Measurements from ENCODE around the gene SYTL2. TPM values are rescaled to one million over a fixed set of nuclear protein-coding genes. Genes with fewer than 3 reads are reported as not detected.

Gene SYTL2
- total RNA-seq, 1 experiment from 2014 or later, result 132 TPM

DNA sequence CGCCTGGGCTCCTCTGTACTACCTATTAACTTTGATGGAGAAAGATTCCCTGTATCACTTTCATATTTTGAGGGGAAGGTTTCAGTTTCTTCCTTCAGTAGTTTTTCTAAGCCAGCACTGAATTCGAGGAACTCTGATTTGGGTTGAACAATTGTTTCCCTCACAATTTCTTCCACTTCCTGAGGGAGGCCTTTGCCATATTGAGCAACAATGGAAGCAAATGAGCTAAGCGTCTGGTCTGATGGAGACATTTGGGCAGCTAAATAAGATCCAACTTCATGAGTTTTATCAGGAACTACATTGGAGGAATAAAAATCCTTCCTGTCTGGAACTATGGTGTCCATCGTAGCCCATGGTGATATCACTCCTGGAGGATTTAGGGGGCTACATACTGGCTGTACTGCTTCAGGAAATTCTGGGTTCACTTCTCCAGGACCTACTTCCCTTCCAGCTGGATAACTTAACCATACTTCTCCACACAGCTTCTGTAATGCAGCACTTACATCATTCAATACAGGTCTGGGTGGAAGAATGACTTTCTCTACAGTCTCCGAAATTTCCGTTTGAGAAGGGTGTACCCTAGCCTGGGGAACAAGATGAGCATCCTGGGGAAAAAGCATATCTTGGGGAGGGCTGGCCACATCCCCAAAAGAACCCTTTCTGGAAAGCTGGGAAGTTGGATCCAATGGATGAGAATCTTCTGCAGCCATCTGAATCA lies 86.0 kb downstream of the SYTL2 start:
- Histone ChIP-seq H3K4me1 (ENCODE audit: control insufficient read depth, insufficient read depth, low read length) (peaks cover 24% of the 10 kb centered on the region), H3K9me3 (ENCODE audit: control insufficient read depth, insufficient read depth, low read depth, low read length) (no peaks in the 10 kb centered on the region), H3K27me3 (ENCODE audit: control insufficient read depth, insufficient read depth, low read length) (no peaks in the 10 kb centered on the region), H3K27ac (ENCODE audit: low read length) (peak overlapping the region; percentile 67), H3K4me3 (ENCODE audit: low read depth in 2 of 2, low read length in 2 of 2) (no peak overlapping the region), H3K36me3 (ENCODE audit: control insufficient read depth, insufficient read depth, low read length) (no peaks in the 10 kb centered on the region; the same call in 1 of the 2 replicates)
- POLR2A ChIA-PET, result no interaction called here
- TF ChIP-seq, protein P1, sequence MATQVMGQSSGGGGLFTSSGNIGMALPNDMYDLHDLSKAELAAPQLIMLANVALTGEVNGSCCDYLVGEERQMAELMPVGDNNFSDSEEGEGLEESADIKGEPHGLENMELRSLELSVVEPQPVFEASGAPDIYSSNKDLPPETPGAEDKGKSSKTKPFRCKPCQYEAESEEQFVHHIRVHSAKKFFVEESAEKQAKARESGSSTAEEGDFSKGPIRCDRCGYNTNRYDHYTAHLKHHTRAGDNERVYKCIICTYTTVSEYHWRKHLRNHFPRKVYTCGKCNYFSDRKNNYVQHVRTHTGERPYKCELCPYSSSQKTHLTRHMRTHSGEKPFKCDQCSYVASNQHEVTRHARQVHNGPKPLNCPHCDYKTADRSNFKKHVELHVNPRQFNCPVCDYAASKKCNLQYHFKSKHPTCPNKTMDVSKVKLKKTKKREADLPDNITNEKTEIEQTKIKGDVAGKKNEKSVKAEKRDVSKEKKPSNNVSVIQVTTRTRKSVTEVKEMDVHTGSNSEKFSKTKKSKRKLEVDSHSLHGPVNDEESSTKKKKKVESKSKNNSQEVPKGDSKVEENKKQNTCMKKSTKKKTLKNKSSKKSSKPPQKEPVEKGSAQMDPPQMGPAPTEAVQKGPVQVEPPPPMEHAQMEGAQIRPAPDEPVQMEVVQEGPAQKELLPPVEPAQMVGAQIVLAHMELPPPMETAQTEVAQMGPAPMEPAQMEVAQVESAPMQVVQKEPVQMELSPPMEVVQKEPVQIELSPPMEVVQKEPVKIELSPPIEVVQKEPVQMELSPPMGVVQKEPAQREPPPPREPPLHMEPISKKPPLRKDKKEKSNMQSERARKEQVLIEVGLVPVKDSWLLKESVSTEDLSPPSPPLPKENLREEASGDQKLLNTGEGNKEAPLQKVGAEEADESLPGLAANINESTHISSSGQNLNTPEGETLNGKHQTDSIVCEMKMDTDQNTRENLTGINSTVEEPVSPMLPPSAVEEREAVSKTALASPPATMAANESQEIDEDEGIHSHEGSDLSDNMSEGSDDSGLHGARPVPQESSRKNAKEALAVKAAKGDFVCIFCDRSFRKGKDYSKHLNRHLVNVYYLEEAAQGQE (IDR thresholded peaks at IDR 0.05; ENCODE audit: insufficient read depth in 1 of 2, low read depth in 2 of 2, low read length in 1 of 2), result no peak
- no peak for TF ChIP-seq POLR2AphosphoS5 (IDR thresholded peaks at IDR 0.05; ENCODE audit: low read depth, low read length)
- TF ChIP-seq TCF7L2 (IDR thresholded peaks at IDR 0.05; ENCODE audit: low read depth, low read length), result no peak
- TF ChIP-seq, protein P2, sequence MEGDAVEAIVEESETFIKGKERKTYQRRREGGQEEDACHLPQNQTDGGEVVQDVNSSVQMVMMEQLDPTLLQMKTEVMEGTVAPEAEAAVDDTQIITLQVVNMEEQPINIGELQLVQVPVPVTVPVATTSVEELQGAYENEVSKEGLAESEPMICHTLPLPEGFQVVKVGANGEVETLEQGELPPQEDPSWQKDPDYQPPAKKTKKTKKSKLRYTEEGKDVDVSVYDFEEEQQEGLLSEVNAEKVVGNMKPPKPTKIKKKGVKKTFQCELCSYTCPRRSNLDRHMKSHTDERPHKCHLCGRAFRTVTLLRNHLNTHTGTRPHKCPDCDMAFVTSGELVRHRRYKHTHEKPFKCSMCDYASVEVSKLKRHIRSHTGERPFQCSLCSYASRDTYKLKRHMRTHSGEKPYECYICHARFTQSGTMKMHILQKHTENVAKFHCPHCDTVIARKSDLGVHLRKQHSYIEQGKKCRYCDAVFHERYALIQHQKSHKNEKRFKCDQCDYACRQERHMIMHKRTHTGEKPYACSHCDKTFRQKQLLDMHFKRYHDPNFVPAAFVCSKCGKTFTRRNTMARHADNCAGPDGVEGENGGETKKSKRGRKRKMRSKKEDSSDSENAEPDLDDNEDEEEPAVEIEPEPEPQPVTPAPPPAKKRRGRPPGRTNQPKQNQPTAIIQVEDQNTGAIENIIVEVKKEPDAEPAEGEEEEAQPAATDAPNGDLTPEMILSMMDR (IDR thresholded peaks at IDR 0.05), result no peak
- no peak for TF ChIP-seq SIN3A (IDR thresholded peaks at IDR 0.05; ENCODE audit: borderline replicate concordance, insufficient read depth, low read depth, low read length)
- in situ Hi-C loops (cut with HindIII; ENCODE audit: low pct_unique_long_range_greater_than_20kb, low sequenced_read_pairs) (no loop called here), intact Hi-C loops (cut with micrococcal nuclease; ENCODE audit: unreplicated experiment) (no loop called here)
- no TSS peak for BruUV-seq (replicated peaks)
- CTCF ChIA-PET, result no interaction called here
- DNase-seq (ENCODE audit: low read depth, low spot score), result no peak
- no peak; the same call in 1 of the 2 replicates for ATAC-seq

DNA sequence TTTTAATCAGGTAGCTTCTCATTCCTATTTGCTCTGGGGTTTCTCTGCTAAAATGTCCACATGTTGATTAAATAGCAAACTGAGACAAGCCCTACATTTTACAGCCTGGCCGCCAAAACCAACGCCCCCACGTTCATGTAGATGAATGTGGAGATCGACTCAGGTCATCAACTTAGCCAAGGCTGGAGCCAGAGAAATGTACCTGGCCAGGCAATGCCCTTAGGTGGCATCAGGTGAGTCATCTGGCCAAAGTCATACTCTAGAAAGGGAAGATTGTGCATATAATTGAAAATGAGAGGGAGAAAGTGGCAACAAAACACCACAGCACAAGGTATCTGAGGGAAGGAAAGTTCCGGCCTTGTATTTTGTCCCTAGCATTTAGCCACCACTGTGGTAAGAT lies 87.9 kb downstream of the SYTL2 start:
- DNase-seq (ENCODE audit: low read depth, low spot score) (no peak), ATAC-seq (no peak)
- TF ChIP-seq, protein P1 (IDR thresholded peaks at IDR 0.05; ENCODE audit: insufficient read depth in 1 of 2, low read depth in 2 of 2, low read length in 1 of 2), result no peak
- TF ChIP-seq SIN3A (IDR thresholded peaks at IDR 0.05; ENCODE audit: borderline replicate concordance, insufficient read depth, low read depth, low read length), result no peak
- TF ChIP-seq, protein P2 (IDR thresholded peaks at IDR 0.05), result no peak
- TF ChIP-seq TCF7L2 (IDR thresholded peaks at IDR 0.05; ENCODE audit: low read depth, low read length), result no peak
- no peak for TF ChIP-seq POLR2AphosphoS5 (IDR thresholded peaks at IDR 0.05; ENCODE audit: low read depth, low read length)
- intact Hi-C loops (cut with micrococcal nuclease; ENCODE audit: unreplicated experiment), result no loop called here
- BruUV-seq (replicated peaks), result no TSS peak
- Histone ChIP-seq H3K4me3 (ENCODE audit: low read depth in 2 of 2, low read length in 2 of 2) (no peak overlapping the region), H3K9me3 (ENCODE audit: control insufficient read depth, insufficient read depth, low read depth, low read length) (no peaks in the 10 kb centered on the region), H3K27me3 (ENCODE audit: control insufficient read depth, insufficient read depth, low read length) (no peaks in the 10 kb centered on the region), H3K27ac (ENCODE audit: low read length) (peak overlapping the region; percentile 61), H3K36me3 (ENCODE audit: control insufficient read depth, insufficient read depth, low read length) (no peaks in the 10 kb centered on the region; the same call in 1 of the 2 replicates), H3K4me1 (ENCODE audit: control insufficient read depth, insufficient read depth, low read length) (peaks cover 40% of the 10 kb centered on the region)
- ChIA-PET POLR2A (no interaction called here), CTCF (no interaction called here)
- in situ Hi-C loops (cut with HindIII; ENCODE audit: low pct_unique_long_range_greater_than_20kb, low sequenced_read_pairs), result no loop called here

All from Panc1 (cell line).